Measurements from ENCODE around the gene RAP1A.

RAP1A gene

GRCh38 chr1:111619635-111620440, at the start of gene RAP1A:
RAP1A (plus strand) TSS chr1:111619789; CDS start chr1:111691361, 71,572 bp downstream.
- DNase-seq (ENCODE audit: extremely low spot score, insufficient read length, low read depth) = peak; percentile 93
- peak; percentile 89 for FAIRE-seq

- DNase-seq (ENCODE audit: extremely low spot score, insufficient read length, low read depth) = no peak
- no peak for FAIRE-seq
Observed at GRCh38 chr1:111569913-111570312, 49.7 kb upstream of the RAP1A start.

GRCh38 chr1:111570781-111571181, 48.8 kb upstream of the RAP1A start:
- FAIRE-seq (peak; percentile 15), DNase-seq (ENCODE audit: extremely low spot score, insufficient read length, low read depth) (peak; percentile 7)

GRCh38 chr1:111571239-111571638, 48.4 kb upstream of the RAP1A start:
- DNase-seq (ENCODE audit: extremely low spot score, insufficient read length, low read depth) (no peak), FAIRE-seq (no peak)

- no peak for DNase-seq (ENCODE audit: extremely low spot score, insufficient read length, low read depth)
- FAIRE-seq = no peak
Observed at GRCh38 chr1:111571987-111572386, 47.6 kb upstream of the RAP1A start.

GRCh38 chr1:111576547-111576946, 43.0 kb upstream of the RAP1A start:
- no peak for FAIRE-seq
- DNase-seq (ENCODE audit: extremely low spot score, insufficient read length, low read depth) = no peak

- no peak for DNase-seq (ENCODE audit: extremely low spot score, insufficient read length, low read depth)
- no peak for FAIRE-seq
Observed at GRCh38 chr1:111577814-111578213, 41.8 kb upstream of the RAP1A start.

GRCh38 chr1:111581166-111581565, 38.4 kb upstream of the RAP1A start:
- DNase-seq (ENCODE audit: extremely low spot score, insufficient read length, low read depth) (no peak), FAIRE-seq (no peak)

- no peak for FAIRE-seq
- DNase-seq (ENCODE audit: extremely low spot score, insufficient read length, low read depth) = no peak
Observed at GRCh38 chr1:111582016-111582415, 37.6 kb upstream of the RAP1A start.

GRCh38 chr1:111582644-111583618, 36.7 kb upstream of the RAP1A start:
- no peak for DNase-seq (ENCODE audit: extremely low spot score, insufficient read length, low read depth)
- FAIRE-seq = no peak

GRCh38 chr1:111585447-111586086, 34.0 kb upstream of the RAP1A start:
- FAIRE-seq = no peak

GRCh38 chr1:111586112-111586511, 33.5 kb upstream of the RAP1A start:
- FAIRE-seq (no peak), DNase-seq (ENCODE audit: extremely low spot score, insufficient read length, low read depth) (no peak)

More at GRCh38 chr1:111585447-111586086, 34.0 kb upstream of the RAP1A start:
- no peak for DNase-seq (ENCODE audit: extremely low spot score, insufficient read length, low read depth)

GRCh38 chr1:111587509-111588174, 31.9 kb upstream of the RAP1A start:
- no peak for DNase-seq (ENCODE audit: extremely low spot score, insufficient read length, low read depth)
- peak; percentile 69 for FAIRE-seq

- FAIRE-seq (no peak), DNase-seq (ENCODE audit: extremely low spot score, insufficient read length, low read depth) (no peak)
Observed at GRCh38 chr1:111591937-111592336, 27.7 kb upstream of the RAP1A start.

- FAIRE-seq (peak; percentile 96), DNase-seq (ENCODE audit: extremely low spot score, insufficient read length, low read depth) (peak; percentile 70)
Observed at GRCh38 chr1:111592389-111593361, 26.9 kb upstream of the RAP1A start.

GRCh38 chr1:111593403-111594305, 25.9 kb upstream of the RAP1A start:
- DNase-seq (ENCODE audit: extremely low spot score, insufficient read length, low read depth) = no peak
- peak; percentile 73 for FAIRE-seq

- DNase-seq (ENCODE audit: extremely low spot score, insufficient read length, low read depth) = no peak
- FAIRE-seq = peak; percentile 15
Observed at GRCh38 chr1:111594306-111594693, 25.3 kb upstream of the RAP1A start.

GRCh38 chr1:111595807-111596206, 23.8 kb upstream of the RAP1A start:
- FAIRE-seq (no peak), DNase-seq (ENCODE audit: extremely low spot score, insufficient read length, low read depth) (no peak)
